A549 (cell line): Measurements from ENCODE around the gene CCDC60. TPM values are rescaled to one million over a fixed set of nuclear protein-coding genes. Genes with fewer than 3 reads are reported as not detected.

ENCODE experiments used
- ATAC-seq, 2 experiments: fragments of 200-7000 bp in 1 of 2; fragments of >200 bp in 1 of 2; cut with Nextera tagmentation in 1 of 2; cut with Tn5 transposase in 1 of 2; 3 replicates each; pipeline versions ENCODE4 v1.8.0 to v1.9.1; 2018 to 2020; ENCODE audit warnings: mild to moderate bottlenecking in 1 of 2, moderate library complexity in 1 of 2
- CTCF ChIA-PET: fragments of 300-600 bp; sonication (Branson Sonifier 250); formaldehyde crosslinking; extraction: SDS; loops from one replicate; lab custom pipeline; 2021; ENCODE audit warnings: antibody characterized with exemption, inconsistent platforms; lab: Yijun Ruan, JAX
- POLR2A ChIA-PET: fragments of 350-600 bp; formaldehyde crosslinking; extraction: SDS; loops from one replicate; lab custom pipeline; 2021; ENCODE audit warnings: antibody characterized with exemption, inconsistent platforms; lab: Yijun Ruan, JAX
- DNase-seq, 2 experiments: peaks; one replicate each; pipeline versions ENCODE4 v3.0.0 to v3.0.0-alpha.2; 2011 to 2016; ENCODE audit warnings: low read depth in 1 of 2, low spot score in 1 of 2
- FAIRE-seq: peaks from 2 replicates; lab custom pipeline; 2011; peaks lifted over from hg19 to GRCh38; lab: Jason Lieb, UNC
- H3K27ac ChIP-seq, 2 experiments: fragments of >200 bp; sonication (Bioruptor Twin); formaldehyde crosslinking; 3 replicates each; pipeline ENCODE4 v1.5.1; 2016 to 2017
- H3K4me1 ChIP-seq: fragments of >200 bp; sonication (Bioruptor Twin); formaldehyde crosslinking; 3 replicates; pipeline ENCODE4 v1.6.1; 2016
- H3K4me2 ChIP-seq: fragments of >200 bp; sonication (Bioruptor Twin); formaldehyde crosslinking; 3 replicates; pipeline ENCODE4 v1.6.1; 2016
- H3K4me3 ChIP-seq: fragments of >200 bp; sonication (Bioruptor Twin); formaldehyde crosslinking; 3 replicates; pipeline ENCODE4 v1.5.1; 2016
- H3K9me3 ChIP-seq: fragments of >200 bp; sonication (Bioruptor Twin); formaldehyde crosslinking; 3 replicates; pipeline ENCODE4 v1.6.1; 2016
- ATOH8 ChIP-seq: fragments of 250-450 bp; sonication (Bioruptor Pico); IDR thresholded peaks from 2 replicates; pipeline ENCODE4 v1.5.0; 2020; ENCODE audit warnings: low read depth, mild to moderate bottlenecking, moderate library complexity
- CHD2 ChIP-seq: fragments of 150-350 bp; IDR thresholded peaks from 2 replicates; pipeline ENCODE4 v1.6.1; 2014; ENCODE audit warnings: low read length; ENCODE audit not compliant: partially characterized antibody
- CHD4 ChIP-seq: fragments of 200-600 bp; sonication (generic); IDR thresholded peaks from 2 replicates; pipeline ENCODE4 v1.6.1; 2016; ENCODE audit warnings: antibody characterized with exemption, mild to moderate bottlenecking, borderline replicate concordance
- CTCF ChIP-seq: fragments of >200 bp; sonication (Bioruptor Twin); formaldehyde crosslinking; IDR thresholded peaks from 3 replicates; pipeline ENCODE4 v1.5.1; 2016
- EHF ChIP-seq: fragments of 250-450 bp; sonication (Bioruptor Pico); IDR thresholded peaks from 2 replicates; pipeline ENCODE4 v1.5.0; 2020; ENCODE audit warnings: mild to moderate bottlenecking
- EHMT2 ChIP-seq: fragments of 200-600 bp; sonication (generic); IDR thresholded peaks from 2 replicates; pipeline ENCODE4 v1.6.1; 2016; ENCODE audit warnings: antibody characterized with exemption, low read depth, mild to moderate bottlenecking, moderate library complexity
- EP300 ChIP-seq, 2 experiments: fragments of >200 bp; sonication (Bioruptor Twin); formaldehyde crosslinking; IDR thresholded peaks; 2 replicates in 1 of 2; 3 replicates in 1 of 2; pipeline ENCODE4 v1.6.1; 2016 to 2017
- ESRRA ChIP-seq: fragments of 150-350 bp; IDR thresholded peaks from 2 replicates; pipeline ENCODE4 v1.6.1; 2014; ENCODE audit warnings: mild to moderate bottlenecking, low read length, borderline replicate concordance
- FOSB ChIP-seq: fragments of 250-450 bp; sonication (Bioruptor Pico); IDR thresholded peaks from 2 replicates; pipeline ENCODE4 v1.5.0; 2020; ENCODE audit warnings: mild to moderate bottlenecking, moderate library complexity
- GATA3 ChIP-seq: IDR thresholded peaks from 2 replicates; pipeline ENCODE4 v1.6.1; 2012; ENCODE audit warnings: borderline replicate concordance
- HEYL ChIP-seq: fragments of 250-450 bp; sonication (Bioruptor Pico); IDR thresholded peaks from 2 replicates; pipeline ENCODE4 v1.8.0; 2021; ENCODE audit warnings: mild to moderate bottlenecking, moderate library complexity
- HOXB5 ChIP-seq: fragments of 250-450 bp; sonication (Bioruptor Pico); IDR thresholded peaks from 2 replicates; pipeline ENCODE4 v1.5.0; 2020; ENCODE audit warnings: mild to moderate bottlenecking, moderate library complexity
- JUNB ChIP-seq: fragments of >200 bp; sonication (Bioruptor Twin); formaldehyde crosslinking; IDR thresholded peaks from 2 replicates; pipeline ENCODE4 v1.6.1; 2016
- KDM1A ChIP-seq: fragments of 200-600 bp; sonication (generic); IDR thresholded peaks from 2 replicates; pipeline ENCODE4 v1.6.1; 2016; ENCODE audit warnings: low read depth, mild to moderate bottlenecking
- MAFK ChIP-seq: fragments of 450-650 bp; IDR thresholded peaks from 2 replicates; pipeline ENCODE4 v1.6.1; 2014; ENCODE audit not compliant: partially characterized antibody
- MAZ ChIP-seq: fragments of 150-350 bp; IDR thresholded peaks from 2 replicates; pipeline ENCODE4 v1.6.1; 2014; ENCODE audit warnings: antibody characterized with exemption, low read depth, low read length, borderline replicate concordance
- MYC ChIP-seq: IDR thresholded peaks from 2 replicates; pipeline ENCODE4 v1.6.1; 2012; ENCODE audit warnings: mild to moderate bottlenecking, inconsistent platforms, low read length, improper control_type of control experiment, borderline replicate concordance
- NPAS2 ChIP-seq: fragments of 250-450 bp; sonication (Bioruptor Pico); IDR thresholded peaks from 2 replicates; pipeline ENCODE4 v1.8.0; 2022; ENCODE audit warnings: mild to moderate bottlenecking, moderate library complexity, borderline replicate concordance
- PHF8 ChIP-seq: fragments of 200-600 bp; sonication (generic); IDR thresholded peaks from 2 replicates; pipeline ENCODE4 v1.6.1; 2016; ENCODE audit warnings: low read depth, mild to moderate bottlenecking, antibody characterized with exemption, moderate library complexity, borderline replicate concordance
- POLR2A ChIP-seq: IDR thresholded peaks from 2 replicates; pipeline ENCODE4 v1.6.1; 2012; ENCODE audit warnings: mild to moderate bottlenecking, low read length
- POLR2AphosphoS2 ChIP-seq: conservative IDR thresholded peaks from 2 replicates; pipeline ENCODE4 v1.6.1; 2012; ENCODE audit warnings: low read length, improper control_type of control experiment, inconsistent platforms
- RCOR1 ChIP-seq: fragments of 150-350 bp; IDR thresholded peaks from 2 replicates; pipeline ENCODE4 v1.6.1; 2014; ENCODE audit warnings: antibody characterized with exemption, low read length, low read depth
- REST ChIP-seq: fragments of 200-600 bp; sonication (generic); IDR thresholded peaks from 2 replicates; pipeline ENCODE4 v1.6.1; 2016; ENCODE audit warnings: antibody characterized with exemption, mild to moderate bottlenecking, moderate library complexity
- RFX5 ChIP-seq: fragments of 450-650 bp; IDR thresholded peaks from 2 replicates; pipeline ENCODE4 v1.7.1; 2014; ENCODE audit warnings: antibody characterized with exemption, mild to moderate bottlenecking, moderate library complexity
- RNF2 ChIP-seq: fragments of 200-600 bp; sonication (generic); IDR thresholded peaks from 2 replicates; pipeline ENCODE4 v1.6.1; 2016; ENCODE audit warnings: low read depth, mild to moderate bottlenecking, antibody characterized with exemption, moderate library complexity, borderline replicate concordance
- SMC3 ChIP-seq: fragments of >200 bp; sonication (Bioruptor Twin); formaldehyde crosslinking; IDR thresholded peaks from 3 replicates; pipeline ENCODE4 v1.6.1; 2018; ENCODE audit warnings: inconsistent platforms
- SREBF2 ChIP-seq: fragments of 450-650 bp; IDR thresholded peaks from 2 replicates; pipeline ENCODE4 v1.6.1; 2014; ENCODE audit warnings: mild to moderate bottlenecking, moderate library complexity
- TFCP2L1 ChIP-seq: fragments of 250-450 bp; sonication (Bioruptor Pico); IDR thresholded peaks from 2 replicates; pipeline ENCODE4 v1.5.0; 2021; ENCODE audit warnings: mild to moderate bottlenecking
- ZNF302 ChIP-seq: fragments of 250-450 bp; sonication (Bioruptor Pico); IDR thresholded peaks from 2 replicates; pipeline ENCODE4 v1.9.0; 2021; ENCODE audit warnings: inconsistent platforms, mild to moderate bottlenecking, moderate library complexity
- WGBS: methylation state at CpG from one replicate; pipeline ENCODE4 v1.1.6; 2017; ENCODE audit errors: missing lambda C conversion rate; 5-methylcytosine and 5-hydroxymethylcytosine counted together
- polyA plus RNA-seq, 4 experiments: library from polyadenylated mRNA; depleted of rRNA in 3 of 4; stranded (reverse); fragments of >200 nt; fragmentation: RNase III in 1 of 4; extraction: RNeasy Plus Mini Kit Qiagen cat#74134 plus additional on column Dnase treatment in 1 of 4; gene quantifications; 2 replicates in 3 of 4; 3 replicates in 1 of 4; pipeline ENCODE4 v1.2.3, GENCODE V29; 2011 to 2017
- TF ChIP-seq, protein P1 (sequence below): IDR thresholded peaks from 2 replicates; pipeline ENCODE4 v1.6.1; 2012
- TF ChIP-seq, protein P2 (sequence below): IDR thresholded peaks from 2 replicates; pipeline ENCODE4 v1.6.1; 2012; ENCODE audit warnings: low read depth, borderline replicate concordance

Gene CCDC60
- polyA plus RNA-seq, 2 of the 4 experiments (the other 2 are of a cell fraction), result 0.09 TPM; not detected in 1

DNA sequence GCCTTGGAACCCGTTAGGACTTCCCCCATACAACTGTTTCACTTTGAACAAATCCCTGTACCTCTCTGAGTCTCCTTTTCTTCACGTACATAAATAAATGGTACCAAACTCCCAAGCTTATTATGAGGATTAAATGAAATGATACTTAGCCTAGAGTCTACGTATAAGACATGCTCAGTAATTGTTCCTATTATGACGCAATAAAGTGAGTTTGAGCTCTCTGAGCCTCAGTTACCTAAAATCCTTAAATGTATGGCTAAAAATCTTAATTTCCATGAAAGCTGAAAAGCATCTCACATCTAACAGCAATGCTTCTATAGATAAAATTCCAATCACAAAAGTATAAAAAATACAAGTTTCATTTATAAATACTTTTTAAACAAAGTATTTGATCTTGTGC, 141.1 kb downstream of the CCDC60 start:
- Histone ChIP-seq H3K4me1 (no peaks in the 10 kb centered on the region), H3K4me2 (no peak overlapping the region), H3K27ac (no peak overlapping the region), H3K4me3 (no peak overlapping the region), H3K9me3 (peaks cover 3% of the 10 kb centered on the region; the same call in 1 of the 3 replicates)
- no peak for ATAC-seq
- ChIA-PET CTCF (interaction anchor here (1.0 kb wide), 1 partner anchor 351 kb away, joined by 3 read pairs; no protein-coding TSS in a partner anchor), POLR2A (no interaction called here)
- FAIRE-seq, result no peak
- DNase-seq, result no peak
- no peak for TF ChIP-seq SMC3
- TF ChIP-seq MYC, result no peak
- TF ChIP-seq TFCP2L1, result no peak
- no peak for TF ChIP-seq ZNF302 (CRISPR knock-in tag)
- no peak for TF ChIP-seq PHF8
- no peak for TF ChIP-seq FOSB
- no peak for TF ChIP-seq REST
- no peak for TF ChIP-seq HOXB5 (CRISPR knock-in tag)
- TF ChIP-seq POLR2AphosphoS2, result no peak
- TF ChIP-seq GATA3, result no peak
- no peak for TF ChIP-seq NPAS2 (CRISPR knock-in tag)
- TF ChIP-seq SREBF2, result no peak
- TF ChIP-seq, protein P1, sequence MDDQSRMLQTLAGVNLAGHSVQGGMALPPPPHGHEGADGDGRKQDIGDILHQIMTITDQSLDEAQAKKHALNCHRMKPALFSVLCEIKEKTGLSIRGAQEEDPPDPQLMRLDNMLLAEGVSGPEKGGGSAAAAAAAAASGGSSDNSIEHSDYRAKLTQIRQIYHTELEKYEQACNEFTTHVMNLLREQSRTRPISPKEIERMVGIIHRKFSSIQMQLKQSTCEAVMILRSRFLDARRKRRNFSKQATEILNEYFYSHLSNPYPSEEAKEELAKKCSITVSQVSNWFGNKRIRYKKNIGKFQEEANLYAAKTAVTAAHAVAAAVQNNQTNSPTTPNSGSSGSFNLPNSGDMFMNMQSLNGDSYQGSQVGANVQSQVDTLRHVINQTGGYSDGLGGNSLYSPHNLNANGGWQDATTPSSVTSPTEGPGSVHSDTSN, result no peak
- no peak for TF ChIP-seq POLR2A
- TF ChIP-seq EHF, result no peak
- no peak for TF ChIP-seq HEYL (CRISPR knock-in tag)
- TF ChIP-seq EP300 (IDR thresholded peaks at IDR 0.05), result no peak
- no peak for TF ChIP-seq ATOH8 (CRISPR knock-in tag)
- no peak for TF ChIP-seq RNF2
- no peak for TF ChIP-seq CHD4
- 3% methylated on average over 4 of the region's 4 CpGs for WGBS

DNA sequence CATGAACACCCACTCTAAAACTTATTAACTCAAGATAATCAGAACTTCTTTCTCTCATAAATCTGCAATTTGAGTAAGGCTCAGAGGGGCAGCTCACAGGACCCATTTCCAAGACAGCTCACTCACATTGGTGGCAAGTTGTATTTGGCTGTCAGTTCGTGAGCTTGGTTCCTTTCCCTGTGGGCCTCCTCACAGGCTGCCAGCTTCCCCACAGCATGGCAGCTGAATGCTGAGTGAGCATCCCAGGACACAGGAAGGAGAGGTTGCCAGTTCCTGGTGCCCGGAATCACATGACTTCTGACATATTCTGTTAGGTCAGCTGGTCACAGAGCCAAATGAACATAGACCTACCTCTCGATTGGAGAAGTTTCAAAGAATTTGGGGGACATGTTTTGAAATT, 142.4 kb downstream of the CCDC60 start:
- TF ChIP-seq GATA3 (no peak), EP300 (IDR thresholded peaks at IDR 0.05) (no peak), KDM1A (no peak), ZNF302 (CRISPR knock-in tag) (no peak), MAFK (no peak), CTCF (no peak), HEYL (CRISPR knock-in tag) (no peak), CHD2 (no peak), JUNB (no peak), RCOR1 (no peak), ESRRA (no peak), NPAS2 (CRISPR knock-in tag) (no peak), RFX5 (no peak), MAZ (no peak), EHMT2 (no peak)
- TF ChIP-seq, protein P2, sequence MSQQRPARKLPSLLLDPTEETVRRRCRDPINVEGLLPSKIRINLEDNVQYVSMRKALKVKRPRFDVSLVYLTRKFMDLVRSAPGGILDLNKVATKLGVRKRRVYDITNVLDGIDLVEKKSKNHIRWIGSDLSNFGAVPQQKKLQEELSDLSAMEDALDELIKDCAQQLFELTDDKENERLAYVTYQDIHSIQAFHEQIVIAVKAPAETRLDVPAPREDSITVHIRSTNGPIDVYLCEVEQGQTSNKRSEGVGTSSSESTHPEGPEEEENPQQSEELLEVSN, result no peak
- TF ChIP-seq, all 56 proteins: peak for 0
- CTCF ChIA-PET, result interaction anchor here (0.8 kb wide), 1 partner anchor 32 kb away, joined by 4 read pairs; no protein-coding TSS in a partner anchor
- H3K4me2 ChIP-seq, result no peak overlapping the region
- FAIRE-seq (no peak), ATAC-seq (no peak), DNase-seq (no peak)
- no peaks in the 10 kb centered on the region for H3K4me1 ChIP-seq
- no peak overlapping the region for H3K27ac ChIP-seq
- POLR2A ChIA-PET, result no interaction called here
- WGBS, result 4% methylated on average over 3 of the region's 3 CpGs
- peaks cover 3% of the 10 kb centered on the region; the same call in 1 of the 3 replicates for H3K9me3 ChIP-seq
- no peak overlapping the region for H3K4me3 ChIP-seq
